HG03280 (cell line): ENCODE results near the gene PGAM2.

Experiments
- ATAC-seq: cut with Tn5 transposase; IDR thresholded peaks from one replicate; pipeline ENCODE4 v1.9.1; 2021; ENCODE audit warnings: mild to moderate bottlenecking, moderate library complexity; ENCODE audit not compliant: unreplicated experiment

Gene PGAM2

DNA sequence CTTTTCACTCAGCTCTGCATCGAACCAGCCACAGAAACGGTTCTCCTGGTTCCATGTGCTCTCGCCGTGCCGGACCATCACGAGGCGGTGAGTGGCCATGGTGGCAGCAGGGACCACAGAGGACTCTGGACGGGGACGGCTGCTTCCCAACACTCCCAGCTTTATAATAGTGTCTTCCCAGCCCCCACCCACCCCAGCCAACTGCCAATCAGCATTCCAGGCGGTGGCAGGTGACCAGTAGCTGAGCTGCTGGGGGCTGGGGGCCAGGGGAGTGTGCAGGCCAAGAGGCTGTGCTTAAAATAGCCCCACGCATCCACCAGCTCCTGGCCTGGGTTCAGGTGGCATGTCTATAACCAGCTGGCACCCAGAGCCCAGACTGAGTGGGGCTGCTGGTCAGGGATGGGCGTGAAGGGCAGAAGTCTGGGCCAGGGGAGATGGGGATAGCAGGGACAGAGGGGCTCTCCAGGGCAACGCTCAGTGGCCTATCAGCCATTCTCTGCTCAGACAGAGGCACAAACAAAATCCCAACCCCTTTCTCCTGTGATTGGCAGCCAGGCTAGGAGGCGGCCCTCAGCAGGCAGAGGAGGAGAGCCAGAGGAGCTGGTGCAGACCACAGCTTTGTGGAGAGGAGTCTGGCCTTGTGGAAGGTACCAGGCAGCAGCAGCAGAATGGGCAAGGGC lies at the start of gene PGAM2:
TSS of gene PGAM2 (minus strand) at position 137 of the 680 bp plus-strand sequence. CDS start at position 99, 38 bp downstream.
- no peak for ATAC-seq

DNA sequence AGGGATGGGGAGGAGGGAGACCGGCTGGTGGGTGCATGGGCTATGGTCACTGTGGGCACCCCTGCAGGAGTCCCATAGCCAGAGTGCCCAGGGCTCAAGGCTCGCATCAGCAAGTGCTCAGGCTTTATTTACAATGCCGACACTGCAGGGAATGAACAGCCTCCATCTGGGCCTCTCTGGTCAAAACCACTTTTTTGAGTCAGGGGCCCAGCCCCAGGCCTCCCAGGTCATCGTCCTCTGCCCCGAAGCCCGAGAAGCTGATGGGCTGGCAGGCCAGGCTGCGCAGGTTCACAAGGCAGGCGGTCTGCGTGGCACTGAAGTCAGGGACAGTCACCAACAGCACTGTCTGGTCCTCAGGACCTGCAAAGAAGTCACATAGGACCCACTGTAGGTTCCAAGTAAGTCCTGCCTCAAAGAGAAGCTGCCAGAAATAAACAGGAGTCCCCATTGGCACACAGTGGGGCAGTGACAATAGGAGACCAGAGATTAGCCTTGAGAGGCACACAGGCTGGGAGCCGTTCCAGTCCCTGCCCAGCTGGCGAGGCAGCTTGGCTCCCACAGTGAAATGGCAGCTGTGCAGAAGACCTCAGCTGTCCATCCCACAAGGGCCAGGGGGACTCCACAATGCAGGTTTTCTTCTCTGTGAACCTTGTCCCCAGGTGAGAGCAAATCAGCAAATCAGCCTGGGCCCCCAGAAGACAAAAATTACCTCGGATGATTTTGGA lies 49.4 kb upstream of the PGAM2 start:
- ATAC-seq, result no peak

DNA sequence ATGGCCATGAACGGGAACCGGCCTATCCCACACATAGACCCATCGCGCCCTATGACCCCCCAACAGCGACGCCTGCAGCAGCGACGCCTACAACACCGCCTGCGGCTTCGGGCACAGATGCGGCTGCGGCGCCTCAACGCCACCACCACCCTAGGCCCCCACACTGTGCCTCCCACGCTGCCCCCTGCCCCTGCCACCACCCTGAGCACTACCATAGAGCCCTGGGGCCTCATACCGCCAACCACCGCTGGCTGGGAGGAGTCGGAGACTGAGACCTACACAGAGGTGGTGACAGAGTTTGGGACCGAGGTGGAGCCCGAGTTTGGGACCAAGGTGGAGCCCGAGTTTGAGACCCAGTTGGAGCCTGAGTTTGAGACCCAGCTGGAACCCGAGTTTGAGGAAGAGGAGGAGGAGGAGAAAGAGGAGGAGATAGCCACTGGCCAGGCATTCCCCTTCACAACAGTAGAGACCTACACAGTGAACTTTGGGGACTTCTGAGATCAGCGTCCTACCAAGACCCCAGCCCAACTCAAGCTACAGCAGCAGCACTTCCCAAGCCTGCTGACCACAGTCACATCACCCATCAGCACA lies 48.5 kb upstream of the PGAM2 start:
- no peak for ATAC-seq

DNA sequence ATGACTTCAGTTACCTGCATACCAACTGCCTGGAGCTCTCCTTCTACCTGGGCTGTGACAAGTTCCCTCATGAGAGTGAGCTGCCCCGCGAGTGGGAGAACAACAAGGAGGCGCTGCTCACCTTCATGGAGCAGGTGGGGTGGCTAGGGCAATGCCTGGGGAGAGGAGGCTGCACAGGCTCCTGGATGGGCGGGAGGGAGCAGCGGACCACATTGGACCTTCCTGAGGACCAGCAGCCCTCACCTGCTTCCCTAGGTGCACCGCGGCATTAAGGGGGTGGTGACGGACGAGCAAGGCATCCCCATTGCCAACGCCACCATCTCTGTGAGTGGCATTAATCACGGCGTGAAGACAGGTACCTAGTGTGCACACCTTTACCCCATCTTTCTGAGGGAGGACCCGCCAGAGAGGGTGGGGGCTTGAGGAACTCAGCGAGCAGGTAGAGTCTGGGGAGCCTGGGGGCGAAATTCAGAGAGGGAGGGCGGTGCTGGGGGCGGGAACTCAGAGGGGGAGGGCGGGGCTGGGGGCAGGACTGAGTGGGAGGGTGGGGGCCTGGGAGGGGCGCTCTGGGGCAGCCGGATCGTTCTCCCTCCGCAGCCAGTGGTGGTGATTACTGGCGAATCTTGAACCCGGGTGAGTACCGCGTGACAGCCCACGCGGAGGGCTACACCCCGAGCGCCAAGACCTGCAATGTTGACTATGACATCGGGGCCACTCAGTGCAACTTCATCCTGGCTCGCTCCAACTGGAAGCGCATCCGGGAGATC lies 47.8 kb upstream of the PGAM2 start:
- ATAC-seq, result no peak

DNA sequence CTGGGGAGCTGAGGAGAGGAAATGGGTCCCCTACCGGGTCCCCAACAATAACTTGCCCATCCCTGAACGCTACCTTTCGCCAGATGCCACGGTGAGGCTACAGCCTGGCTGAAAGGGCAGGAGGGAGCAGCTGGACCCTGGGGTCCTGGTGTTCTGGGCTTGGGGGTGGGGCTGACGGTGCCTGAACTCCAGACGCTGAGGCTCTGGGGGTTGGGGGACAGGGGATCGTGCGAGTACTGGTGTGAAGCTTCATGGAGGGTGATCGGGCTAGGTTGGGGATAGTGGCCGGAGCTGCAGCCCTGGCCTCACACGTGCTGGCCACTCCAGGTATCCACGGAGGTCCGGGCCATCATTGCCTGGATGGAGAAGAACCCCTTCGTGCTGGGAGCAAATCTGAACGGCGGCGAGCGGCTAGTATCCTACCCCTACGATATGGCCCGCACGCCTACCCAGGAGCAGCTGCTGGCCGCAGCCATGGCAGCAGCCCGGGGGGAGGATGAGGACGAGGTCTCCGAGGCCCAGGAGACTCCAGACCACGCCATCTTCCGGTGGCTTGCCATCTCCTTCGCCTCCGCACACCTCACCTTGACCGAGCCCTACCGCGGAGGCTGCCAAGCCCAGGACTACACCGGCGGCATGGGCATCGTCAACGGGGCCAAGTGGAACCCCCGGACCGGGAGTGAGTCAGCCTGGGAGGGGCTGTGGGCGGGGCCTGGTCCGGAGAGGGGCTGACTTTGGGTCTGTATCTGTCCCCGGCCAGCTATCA lies 47.0 kb upstream of the PGAM2 start:
- ATAC-seq, result no peak

DNA sequence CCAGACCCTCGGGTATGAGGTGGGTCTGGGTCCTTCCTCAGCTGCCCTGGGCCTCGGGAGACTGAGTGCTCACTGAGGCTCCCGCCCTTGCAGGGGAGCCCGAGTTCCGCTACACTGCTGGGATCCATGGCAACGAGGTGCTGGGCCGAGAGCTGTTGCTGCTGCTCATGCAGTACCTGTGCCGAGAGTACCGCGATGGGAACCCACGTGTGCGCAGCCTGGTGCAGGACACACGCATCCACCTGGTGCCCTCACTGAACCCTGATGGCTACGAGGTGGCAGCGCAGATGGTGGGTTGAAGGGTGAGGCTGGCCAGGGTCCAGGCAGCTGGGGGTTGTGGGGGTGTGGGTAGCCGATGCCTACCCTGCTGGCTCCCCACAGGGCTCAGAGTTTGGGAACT lies 46.4 kb upstream of the PGAM2 start:
- no peak for ATAC-seq

DNA sequence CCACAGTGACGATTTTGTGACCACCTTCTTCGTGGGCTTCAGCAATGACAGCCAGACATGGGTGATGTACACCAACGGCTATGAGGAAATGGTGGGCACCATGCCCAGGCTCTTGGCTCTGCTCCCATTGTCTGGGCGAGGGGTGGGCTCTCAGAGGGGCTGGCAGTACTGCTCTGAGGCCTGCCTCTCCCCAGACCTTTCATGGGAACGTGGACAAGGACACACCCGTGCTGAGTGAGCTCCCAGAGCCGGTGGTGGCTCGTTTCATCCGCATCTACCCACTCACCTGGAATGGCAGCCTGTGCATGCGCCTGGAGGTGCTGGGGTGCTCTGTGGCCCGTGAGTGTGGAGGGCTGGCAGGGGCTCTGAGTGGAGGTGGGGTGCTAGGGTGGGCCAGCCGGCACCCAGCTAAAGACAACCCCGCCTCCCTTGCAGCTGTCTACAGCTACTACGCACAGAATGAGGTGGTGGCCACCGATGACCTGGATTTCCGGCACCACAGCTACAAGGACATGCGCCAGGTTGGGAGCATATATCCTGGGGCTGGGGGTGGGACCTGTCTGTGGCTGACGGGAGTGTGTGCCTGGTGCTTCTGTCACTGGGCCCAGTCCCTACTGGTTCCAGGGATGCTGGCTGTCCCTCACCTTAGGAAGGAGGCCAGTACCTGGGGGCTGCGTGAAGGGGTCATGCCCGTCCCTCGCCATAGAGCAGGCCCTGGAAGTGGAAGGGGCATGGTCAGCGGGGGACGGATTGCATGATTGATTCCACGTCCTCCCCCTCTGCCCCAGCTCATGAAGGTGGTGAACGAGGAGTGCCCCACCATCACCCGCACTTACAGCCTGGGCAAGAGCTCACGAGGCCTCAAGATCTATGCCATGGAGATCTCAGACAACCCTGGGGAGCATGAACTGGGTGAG lies 45.6 kb upstream of the PGAM2 start:
- no peak for ATAC-seq

DNA sequence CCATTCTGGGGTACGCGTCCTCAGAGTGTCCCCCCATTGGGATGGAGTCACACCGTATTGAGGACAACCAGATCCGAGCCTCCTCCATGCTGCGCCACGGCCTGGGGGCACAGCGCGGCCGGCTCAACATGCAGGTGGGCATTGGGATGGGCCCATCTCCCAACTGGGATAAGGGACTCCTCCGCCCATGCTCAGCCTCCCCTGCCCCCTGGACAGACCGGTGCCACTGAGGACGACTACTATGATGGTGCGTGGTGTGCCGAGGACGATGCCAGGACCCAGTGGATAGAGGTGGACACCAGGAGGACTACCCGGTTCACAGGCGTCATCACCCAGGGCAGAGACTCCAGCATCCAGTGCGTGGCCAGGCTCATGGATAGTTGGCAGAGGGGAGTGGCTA lies 44.6 kb upstream of the PGAM2 start:
- no peak for ATAC-seq

DNA sequence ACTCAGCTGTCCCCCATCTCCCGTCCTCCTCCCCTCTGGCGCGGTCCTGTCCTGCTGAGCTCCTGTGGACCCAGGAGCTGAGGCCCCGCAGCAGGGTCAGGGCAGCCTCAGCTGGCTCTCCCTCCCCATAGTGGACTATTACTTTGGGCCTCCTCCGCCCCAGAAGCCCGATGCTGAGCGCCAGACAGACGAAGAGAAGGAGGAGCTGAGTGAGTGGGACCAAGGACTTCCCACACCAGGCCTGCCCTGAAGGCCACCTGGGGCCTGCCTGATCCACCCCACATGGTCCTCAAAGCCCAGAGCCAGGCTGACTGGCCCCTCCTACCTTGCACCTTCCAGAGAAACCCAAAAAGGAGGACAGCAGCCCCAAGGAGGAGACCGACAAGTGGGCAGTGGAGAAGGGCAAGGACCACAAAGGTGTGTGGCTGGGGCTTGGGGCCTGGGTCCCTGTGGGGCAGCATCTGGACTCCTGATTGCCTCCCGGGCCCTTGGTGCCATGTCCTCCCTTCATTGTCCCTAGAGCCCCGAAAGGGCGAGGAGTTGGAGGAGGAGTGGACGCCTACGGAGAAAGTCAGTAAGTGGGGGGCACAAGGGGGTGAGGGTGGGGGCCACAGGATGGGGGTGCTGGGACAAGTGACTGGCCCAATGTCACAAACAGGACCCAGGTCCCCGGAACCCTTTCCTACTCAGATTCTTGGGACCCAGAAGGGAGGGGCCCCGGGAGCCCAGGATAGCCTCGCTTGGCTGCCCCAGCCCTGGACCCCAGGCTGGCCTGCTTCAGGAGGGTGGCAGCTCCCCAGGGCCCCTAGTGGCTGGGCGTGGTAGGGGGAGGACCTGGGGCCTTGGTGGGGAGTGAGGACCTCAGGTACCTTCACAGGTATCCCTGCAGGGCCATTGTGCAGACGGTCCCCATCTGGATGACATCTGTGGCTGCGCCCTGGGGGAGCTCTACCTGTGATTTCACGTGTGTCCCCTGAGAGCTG lies 43.7 kb upstream of the PGAM2 start:
- ATAC-seq, result no peak

DNA sequence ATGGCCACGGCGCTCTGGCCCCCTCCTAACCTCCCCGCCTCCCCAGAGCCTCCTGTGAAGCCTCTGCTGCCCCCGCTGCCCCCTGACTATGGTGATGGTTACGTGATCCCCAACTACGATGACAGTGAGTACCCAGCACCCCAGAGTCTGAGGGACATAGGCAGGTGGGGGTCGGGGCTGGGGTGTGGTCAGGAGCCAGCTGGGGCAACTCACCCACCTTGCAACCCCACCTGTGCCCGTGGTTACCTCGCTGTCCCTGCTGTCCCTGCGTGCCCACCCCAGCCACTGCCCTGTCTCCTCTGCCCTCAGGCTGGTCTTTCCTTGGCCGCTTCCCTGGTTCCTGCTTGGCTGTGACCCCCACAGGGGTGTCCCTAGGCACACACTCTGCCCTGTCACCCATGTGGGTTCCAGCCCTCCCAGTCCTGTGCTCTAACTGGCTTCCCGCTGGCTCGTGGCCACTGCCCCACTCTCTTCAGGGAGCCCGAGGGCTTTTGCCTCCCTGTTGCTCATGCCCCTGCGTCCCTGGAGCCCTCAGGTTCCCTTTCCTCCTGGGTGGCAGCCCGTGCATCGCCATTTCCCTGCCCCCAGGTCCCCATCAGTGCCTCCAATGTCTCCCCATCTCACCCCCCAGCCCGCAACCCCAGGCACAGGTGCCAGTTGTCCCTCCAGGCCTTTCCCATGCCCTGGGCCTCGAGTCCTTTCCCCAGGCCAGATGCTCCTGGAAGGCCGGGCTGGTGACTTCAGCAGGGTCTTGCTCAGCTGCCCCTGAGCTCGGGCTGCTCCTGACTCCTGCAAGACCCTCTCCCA lies 42.8 kb upstream of the PGAM2 start:
- ATAC-seq, result no peak

DNA sequence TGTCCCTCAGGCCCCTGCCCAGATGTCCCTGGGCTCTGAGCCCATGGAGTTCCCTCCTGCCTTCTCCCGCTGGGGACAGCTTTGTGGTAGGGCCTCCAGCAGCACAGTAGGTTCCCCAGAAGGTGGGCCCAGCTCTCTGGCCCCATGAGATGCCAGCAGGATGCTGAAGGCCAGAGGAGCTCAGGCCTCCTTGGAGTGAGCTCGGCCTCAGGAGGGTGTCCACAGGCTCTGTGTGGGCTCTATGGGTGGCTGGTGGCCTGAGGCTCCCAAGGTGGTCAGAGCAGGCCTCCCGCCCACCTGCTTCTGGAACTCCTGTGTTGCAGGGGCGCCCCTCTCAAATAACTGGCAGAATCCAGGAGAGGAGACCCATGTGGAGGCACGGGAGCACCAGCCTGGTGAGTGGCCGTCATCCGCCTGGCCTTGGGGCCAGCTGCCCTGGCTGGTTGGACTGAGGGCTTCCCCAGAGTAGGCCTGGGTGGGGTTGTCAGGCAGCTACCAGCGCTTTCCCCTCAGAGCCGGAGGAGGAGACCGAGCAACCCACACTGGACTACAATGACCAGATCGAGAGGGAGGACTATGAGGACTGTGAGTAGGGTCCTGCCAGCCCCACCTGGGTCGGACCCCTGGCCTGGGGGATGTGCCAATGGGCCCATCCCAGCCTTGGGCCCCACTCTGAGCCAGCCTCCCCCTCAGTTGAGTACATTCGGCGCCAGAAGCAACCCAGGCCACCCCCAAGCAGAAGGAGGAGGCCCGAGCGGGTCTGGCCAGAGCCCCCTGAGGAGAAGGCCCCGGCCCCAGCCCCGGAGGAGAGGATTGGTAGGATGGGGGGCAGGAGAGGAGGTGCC lies 42.0 kb upstream of the PGAM2 start:
- ATAC-seq, result no peak

DNA sequence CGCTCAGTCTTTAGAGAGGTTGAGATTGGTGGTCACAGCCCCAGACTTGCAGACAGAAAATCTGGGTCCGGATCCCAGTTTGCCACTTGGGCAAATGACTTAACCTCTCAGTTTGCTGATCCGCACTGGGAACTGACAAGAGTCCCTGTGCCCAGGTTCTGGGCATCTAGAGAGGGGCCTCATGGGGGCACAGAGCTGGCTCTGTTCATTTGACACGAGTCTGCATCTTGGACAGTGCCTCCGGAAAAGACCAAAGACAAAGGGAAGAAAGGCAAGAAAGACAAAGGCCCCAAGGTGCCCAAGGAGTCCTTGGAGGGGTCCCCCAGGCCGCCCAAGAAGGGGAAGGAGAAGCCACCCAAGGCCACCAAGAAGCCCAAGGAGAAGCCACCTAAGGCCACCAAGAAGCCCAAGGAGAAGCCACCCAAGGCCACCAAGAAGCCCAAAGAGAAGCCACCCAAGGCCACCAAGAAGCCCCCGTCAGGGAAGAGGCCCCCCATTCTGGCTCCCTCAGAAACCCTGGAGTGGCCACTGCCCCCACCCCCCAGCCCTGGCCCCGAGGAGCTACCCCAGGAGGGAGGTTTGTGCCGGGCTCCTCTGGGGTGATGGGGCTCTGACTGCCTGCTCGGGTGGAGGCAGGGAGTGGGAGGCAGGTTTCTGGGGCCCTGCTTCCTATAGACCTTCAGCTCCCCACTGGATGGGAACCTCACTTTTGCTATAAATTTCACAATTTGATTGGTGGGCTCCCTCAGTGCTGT lies 41.1 kb upstream of the PGAM2 start:
- no peak for ATAC-seq

DNA sequence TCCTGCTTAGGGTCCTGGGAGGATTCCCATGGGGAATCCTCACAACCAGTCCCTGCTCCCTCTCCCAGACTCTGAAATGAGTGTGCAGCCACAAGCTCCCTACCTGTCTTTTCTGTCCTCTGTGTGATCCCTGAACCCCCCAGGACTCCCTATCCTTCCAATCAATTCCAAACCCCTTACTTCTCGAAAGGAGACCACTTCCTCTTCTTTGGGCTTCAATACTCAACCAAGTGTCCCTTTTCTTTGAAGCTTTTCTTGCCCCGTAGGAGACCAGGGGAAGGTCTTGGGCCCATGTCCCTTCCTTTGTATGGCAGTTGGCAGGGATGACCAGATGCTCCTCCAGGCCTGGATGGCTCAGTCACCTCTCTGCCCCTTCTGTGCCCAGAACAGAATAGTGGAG lies 40.5 kb upstream of the PGAM2 start:
- ATAC-seq, result no peak

DNA sequence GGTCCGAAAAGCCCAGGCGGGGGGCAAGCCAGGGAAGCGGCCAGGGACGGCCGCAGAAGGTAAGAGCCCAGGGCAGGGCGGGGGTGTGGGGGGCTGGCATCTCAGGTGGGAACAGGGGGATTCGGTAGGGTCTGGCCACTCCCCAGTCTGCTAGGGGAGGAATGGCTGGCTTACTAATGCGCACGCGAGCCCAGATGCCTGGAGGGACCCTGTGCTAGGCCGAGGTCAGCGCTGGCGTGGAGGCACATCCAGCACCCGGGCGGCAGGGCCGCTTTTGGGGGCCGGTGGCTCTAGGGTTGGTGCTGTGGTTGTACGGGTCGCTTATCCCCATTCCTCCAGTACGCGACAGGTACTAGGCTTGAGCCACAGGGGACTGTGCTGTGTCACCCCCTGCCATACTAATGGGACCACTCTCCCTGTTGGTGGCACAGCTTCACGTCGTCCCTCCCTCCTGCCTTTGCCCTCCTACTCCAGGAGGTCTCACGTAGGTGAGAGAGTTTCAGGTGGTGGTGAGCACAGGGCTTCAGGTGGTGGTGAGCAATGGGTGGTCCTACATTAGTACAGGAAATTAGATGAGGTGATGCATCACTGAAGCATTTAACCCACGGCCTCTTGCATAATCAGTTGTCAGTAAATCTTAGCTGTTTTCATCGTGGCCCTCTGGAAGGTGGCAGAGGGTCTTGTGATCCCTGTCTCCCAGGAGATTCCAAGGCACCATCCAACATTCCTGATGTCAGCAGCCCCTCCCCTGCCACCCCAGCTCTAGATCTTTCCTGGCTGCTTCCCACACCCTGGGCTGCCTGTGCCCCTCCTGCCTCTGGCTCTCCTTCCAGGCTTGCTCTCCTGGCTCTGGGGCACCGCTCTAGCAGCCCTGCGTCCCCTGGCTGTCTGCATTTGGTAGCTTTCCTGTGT lies 39.7 kb upstream of the PGAM2 start:
- ATAC-seq, result no peak
